GM12872 (cell line): Measurements from ENCODE around the gene TJP3.

ENCODE experiments used
- CTCF ChIP-seq: IDR thresholded peaks from 3 replicates; pipeline ENCODE4 v1.5.1; 2011; ENCODE audit warnings: low read depth, mild to moderate bottlenecking, low read length, moderate library complexity; ENCODE audit not compliant: insufficient read depth

TJP3 gene

GRCh38 chr19:3768015-3768747 is 60.0 kb downstream of the TJP3 start:
- no peak for TF ChIP-seq CTCF

- TF ChIP-seq CTCF: no peak
These were observed 60.5 kb downstream of the TJP3 start for GRCh38 chr19:3768748-3769099.

GRCh38 chr19:3769494-3769893 is 61.3 kb downstream of the TJP3 start:
- TF ChIP-seq CTCF: no peak

GRCh38 chr19:3770136-3770999 is 62.2 kb downstream of the TJP3 start:
- no peak for TF ChIP-seq CTCF

- TF ChIP-seq CTCF: no peak
These were observed 63.1 kb downstream of the TJP3 start for GRCh38 chr19:3771000-3771905.

- TF ChIP-seq CTCF: no peak
These were observed 63.8 kb downstream of the TJP3 start, which contains the start of gene RAX2 for GRCh38 chr19:3771906-3772455. Gene RAX2 (minus strand): TSS chr19:3772228. CDS start chr19:3771742, 486 bp downstream.
